PC-3 (cell line): Measurements from ENCODE around the gene OCSTAMP.

Experiments used
- CTCF ChIP-seq: fragments of 300-600 bp; sonication (generic); conservative IDR thresholded peaks from 2 replicates; pipeline ENCODE4 v1.5.1; 2017; ENCODE audit warnings: antibody characterized with exemption, low read depth, mild to moderate bottlenecking, low read length
- EZH2 ChIP-seq: fragments of 300-600 bp; sonication (generic); IDR thresholded peaks from one replicate; pipeline ENCODE4 v1.6.1; 2017; ENCODE audit warnings: antibody characterized with exemption, mild to moderate bottlenecking, low read length; ENCODE audit not compliant: unreplicated experiment

- TF ChIP-seq EZH2 (no peak), CTCF (no peak)
Measured at GRCh38 chr20:46586724-46587123, 36.3 kb upstream of the OCSTAMP start.
